Left lung (tissue), 10 donors: ENCODE measurements around the gene ERCC1. TPM values are rescaled to one million over a fixed set of nuclear protein-coding genes. Genes with fewer than 3 reads are reported as not detected.
"Not testable (repeated sequence)": the region's sequence is repeated elsewhere in the genome, so short reads cannot be mapped to it uniquely, and the experiment has no call there.

Experiments
- ATAC-seq: fragments of 200-7000 bp; cut with Tn5 transposase; one replicate; pipeline ENCODE4 v1.9.1; 2020; ENCODE audit warnings: moderate library complexity
- DNase-seq, 4 donors: peaks; one replicate each; pipeline ENCODE4 v3.0.0-alpha.2; 2013 to 2020
- H3K27ac ChIP-seq, 2 donors: fragments of 200-600 bp; sonication (generic) in 1 of 2; one replicate each; pipeline versions ENCODE4 v1.5.0 to v1.8.0; 2020 to 2021
- H3K27me3 ChIP-seq, 2 donors: fragments of 200-600 bp; sonication (generic) in 1 of 2; one replicate each; pipeline versions ENCODE4 v1.5.0 to v1.8.0; 2020 to 2021
- H3K36me3 ChIP-seq, 2 donors: fragments of 200-600 bp; sonication (generic) in 1 of 2; one replicate each; pipeline versions ENCODE4 v1.5.0 to v1.8.0; 2020 to 2021
- H3K4me1 ChIP-seq, 2 donors: fragments of 200-600 bp; one replicate each; pipeline ENCODE4 v1.8.0; 2021
- H3K4me3 ChIP-seq, 2 donors: fragments of 200-600 bp; sonication (generic) in 1 of 2; one replicate each; pipeline versions ENCODE4 v1.5.0 to v1.8.0; 2020 to 2021; ENCODE audit warnings: mild to moderate bottlenecking in 1 of 2
- H3K9me3 ChIP-seq, 2 donors: fragments of 200-600 bp; sonication (generic) in 1 of 2; one replicate each; pipeline versions ENCODE4 v1.5.0 to v1.8.0; 2020 to 2021
- intact Hi-C, 2 donors: fragments of 100-400 bp; cut with DNase I; formaldehyde crosslinking; loops; one replicate each; pipeline versions ENCODE4 v1.11.2 to v1.14.2; 2022
- polyA plus RNA-seq, 6 donors: library from polyadenylated mRNA; unstranded; fragments of 120-200 nt; gene quantifications; one replicate each; pipeline ENCODE4 v1.2.1, GENCODE V29; 2013; ENCODE audit not compliant: insufficient read length in 6 of 6
- total RNA-seq, 2 donors: library from RNA; stranded (reverse); fragmentation: NEBNext Ultra II Directional; extraction: Animal tissue kit (Norgen Biotek cat#: 25700); gene quantifications; one replicate each; pipeline ENCODE4 v1.2.1, GENCODE V29; 2021
- TF ChIP-seq, protein P1 (sequence below), 2 donors: fragments of 200-600 bp; sonication (generic) in 1 of 2; IDR thresholded peaks; one replicate each; pipeline versions ENCODE4 v1.5.0 to v1.8.0; 2021; ENCODE audit warnings: antibody characterized with exemption in 2 of 2
- donor health status: DM: no; HTN: yes; CAD: no.
- donor health status: DM: no; HTN: no; CAD: no.

ERCC1 gene
- total and polyA plus RNA-seq, 8 donors: 56.1 to 108 (median 85.1) TPM

- Histone ChIP-seq H3K27ac (no peak overlapping the region), H3K27me3 (no peaks in the 10 kb centered on the region), H3K4me3 (no peak overlapping the region), H3K4me1 (peaks cover 0 to 24% of the 10 kb centered on the region in 2 donors), H3K36me3 (no peaks in the 10 kb centered on the region), H3K9me3 (no peaks in the 10 kb centered on the region)
- ATAC-seq: no peak
- intact Hi-C loops: no loop called here
- no peak for DNase-seq
- TF ChIP-seq, protein P1, sequence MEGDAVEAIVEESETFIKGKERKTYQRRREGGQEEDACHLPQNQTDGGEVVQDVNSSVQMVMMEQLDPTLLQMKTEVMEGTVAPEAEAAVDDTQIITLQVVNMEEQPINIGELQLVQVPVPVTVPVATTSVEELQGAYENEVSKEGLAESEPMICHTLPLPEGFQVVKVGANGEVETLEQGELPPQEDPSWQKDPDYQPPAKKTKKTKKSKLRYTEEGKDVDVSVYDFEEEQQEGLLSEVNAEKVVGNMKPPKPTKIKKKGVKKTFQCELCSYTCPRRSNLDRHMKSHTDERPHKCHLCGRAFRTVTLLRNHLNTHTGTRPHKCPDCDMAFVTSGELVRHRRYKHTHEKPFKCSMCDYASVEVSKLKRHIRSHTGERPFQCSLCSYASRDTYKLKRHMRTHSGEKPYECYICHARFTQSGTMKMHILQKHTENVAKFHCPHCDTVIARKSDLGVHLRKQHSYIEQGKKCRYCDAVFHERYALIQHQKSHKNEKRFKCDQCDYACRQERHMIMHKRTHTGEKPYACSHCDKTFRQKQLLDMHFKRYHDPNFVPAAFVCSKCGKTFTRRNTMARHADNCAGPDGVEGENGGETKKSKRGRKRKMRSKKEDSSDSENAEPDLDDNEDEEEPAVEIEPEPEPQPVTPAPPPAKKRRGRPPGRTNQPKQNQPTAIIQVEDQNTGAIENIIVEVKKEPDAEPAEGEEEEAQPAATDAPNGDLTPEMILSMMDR (IDR thresholded peaks at IDR 0.05): no peak
Measured at GRCh38 chr19:45437328-45437727, 13.6 kb upstream of the ERCC1 start.

GRCh38 chr19:45432543-45432942 lies 8.8 kb upstream of the ERCC1 start:
- H3K4me1 ChIP-seq: peaks cover 0 to 30% of the 10 kb centered on the region in 2 donors
- H3K36me3 ChIP-seq, DNase-seq, H3K4me3 ChIP-seq, H3K27ac ChIP-seq, ATAC-seq, H3K9me3 ChIP-seq, intact Hi-C loops: not testable (repeated sequence)
- H3K27me3 ChIP-seq: peaks cover 0 to 20% of the 10 kb centered on the region in 2 donors

DNA sequence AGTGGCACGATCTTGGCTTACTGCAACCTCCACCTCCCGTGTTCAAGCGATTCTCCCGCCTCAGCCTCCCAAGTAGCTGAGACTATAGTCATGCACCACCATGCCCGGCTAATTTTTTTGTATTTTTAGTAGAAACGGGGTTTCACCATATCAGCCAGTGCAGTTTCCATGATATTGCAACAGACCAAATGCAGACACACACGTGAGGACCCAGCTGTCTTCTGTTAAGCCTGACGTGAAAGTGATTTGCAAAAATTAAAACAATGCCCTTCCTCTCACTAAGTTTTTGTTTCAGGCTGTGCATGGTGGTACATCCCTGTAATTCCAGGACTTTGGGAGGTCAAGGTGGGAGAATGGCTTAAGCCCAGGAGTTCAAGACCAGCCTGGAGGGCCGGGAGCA lies 7.3 kb upstream of the ERCC1 start:
- intact Hi-C loops, ATAC-seq: not testable (repeated sequence)

DNA sequence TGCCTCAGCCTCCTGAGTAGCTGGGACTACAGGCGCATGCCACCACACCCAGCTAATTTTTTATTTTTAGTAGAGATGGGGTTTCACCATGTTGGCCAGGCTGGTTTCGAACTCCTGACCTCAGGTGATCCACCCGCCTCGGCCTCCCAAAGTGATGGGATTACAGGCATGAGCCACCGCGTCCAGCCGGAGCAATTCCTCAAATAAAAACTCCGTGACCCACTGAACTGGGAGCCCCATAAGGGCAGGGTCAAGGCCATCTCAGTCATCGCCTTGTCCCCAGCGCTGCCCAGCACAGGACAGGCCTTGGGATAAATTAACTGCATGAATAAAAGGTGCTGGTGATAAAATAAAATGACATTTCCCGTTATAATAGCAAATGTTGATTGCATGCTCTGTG lies 6.2 kb upstream of the ERCC1 start:
- H3K27ac ChIP-seq, DNase-seq, H3K9me3 ChIP-seq, intact Hi-C loops, ATAC-seq, H3K4me3 ChIP-seq, H3K36me3 ChIP-seq: not testable (repeated sequence)
- peaks cover 0 to 51% of the 10 kb centered on the region in 2 donors for H3K4me1 ChIP-seq
- peaks cover 0 to 20% of the 10 kb centered on the region in 2 donors for H3K27me3 ChIP-seq

More for the DNA sequence above, 7.3 kb upstream of the ERCC1 start:
- not testable (repeated sequence) for DNase-seq, H3K27ac ChIP-seq, H3K9me3 ChIP-seq, H3K36me3 ChIP-seq, H3K4me3 ChIP-seq
- Histone ChIP-seq H3K4me1 (peaks cover 0 to 40% of the 10 kb centered on the region in 2 donors), H3K27me3 (peaks cover 0 to 20% of the 10 kb centered on the region in 2 donors)

GRCh38 chr19:45428384-45429231 lies 4.9 kb upstream of the ERCC1 start:
- intact Hi-C loops: no loop called here
- TF ChIP-seq, protein P1 (IDR thresholded peaks at IDR 0.05): peak in 1 of 2 donors; percentile 25
- peaks cover 0 to 20% of the 10 kb centered on the region in 2 donors for H3K27me3 ChIP-seq

GRCh38 chr19:45424191-45425058 lies 708 bp upstream of the ERCC1 start:
- DNase-seq (peak in 2 of 4 donors; percentile 83 to 87), ATAC-seq (peak; percentile 57)
- Histone ChIP-seq H3K36me3 (peaks cover 0 to 16% of the 10 kb centered on the region in 2 donors), H3K4me3 (peak overlapping the region; percentile 50 to 61), H3K27me3 (peaks cover 0 to 19% of the 10 kb centered on the region in 2 donors), H3K9me3 (no peaks in the 10 kb centered on the region), H3K27ac (peak overlapping the region; percentile 93 to 97), H3K4me1 (peaks cover 12 to 90% of the 10 kb centered on the region in 2 donors)
- TF ChIP-seq, protein P1 (IDR thresholded peaks at IDR 0.05): no peak
- intact Hi-C loops: no loop called here

More at GRCh38 chr19:45428384-45429231, 4.9 kb upstream of the ERCC1 start:
- DNase-seq: peak in 2 of 4 donors; percentile 62 to 78
- H3K9me3 ChIP-seq: no peaks in the 10 kb centered on the region
- H3K4me3 ChIP-seq: peak overlapping the region; percentile 32 to 40
- H3K27ac ChIP-seq: peak overlapping the region; percentile 27 to 33
- no peaks in the 10 kb centered on the region for H3K36me3 ChIP-seq
- peak; percentile 20 for ATAC-seq
- H3K4me1 ChIP-seq: peaks cover 7 to 63% of the 10 kb centered on the region in 2 donors
